GM12878 (cell line): ENCODE data around the gene PHKB. TPM values are rescaled to one million over a fixed set of nuclear protein-coding genes. Genes with fewer than 3 reads are reported as not detected.

ENCODE experiments used
- ATAC-seq: fragments of 200-7000 bp; cut with Tn5 transposase; 3 replicates; pipeline ENCODE4 v1.9.1; 2020; ENCODE audit warnings: mild to moderate bottlenecking, moderate library complexity
- BruUV-seq: library from RNA; stranded (reverse); fragments of 400-500 nt; replicated peaks from 2 replicates; lab custom pipeline; 2021; lab: Mats Ljungman, UMichigan
- CTCF ChIA-PET: fragments of 300-600 bp; sonication (Branson Sonifier 250); formaldehyde crosslinking; extraction: SDS; loops from one replicate; lab custom pipeline; 2021; ENCODE audit warnings: inconsistent platforms; lab: Yijun Ruan, JAX
- POLR2A ChIA-PET: fragments of 350-600 bp; formaldehyde crosslinking; extraction: SDS; loops from one replicate; lab custom pipeline; 2021; ENCODE audit warnings: inconsistent platforms; lab: Charles Lee
- RAD21 ChIA-PET: fragments of 300-600 bp; sonication (Branson Sonifier 250); formaldehyde crosslinking; loops from one replicate; lab custom pipeline; 2023; ENCODE audit warnings: antibody characterized with exemption; ENCODE audit not compliant: unreplicated experiment; lab: Charles Lee
- SMC1A ChIA-PET: fragments of 300-600 bp; sonication (Branson Sonifier 250); formaldehyde crosslinking; loops from one replicate; lab custom pipeline; 2023; ENCODE audit not compliant: unreplicated experiment, uncharacterized antibody; lab: Charles Lee
- DNase-seq: peaks from one replicate; pipeline ENCODE4 v3.0.0-alpha.2; 2011; ENCODE audit warnings: low read depth, low spot score
- FAIRE-seq: peaks from 3 replicates; lab custom pipeline; 2011; peaks lifted over from hg19 to GRCh38; lab: Jason Lieb, UNC
- H2AFZ ChIP-seq: 2 replicates; pipeline ENCODE4 v1.6.0; 2011; ENCODE audit warnings: low read depth, low read length, control low read depth; ENCODE audit not compliant: control insufficient read depth
- H3K27ac ChIP-seq: 2 replicates; pipeline ENCODE4 v1.5.1; 2011; ENCODE audit warnings: control low read depth; ENCODE audit not compliant: control insufficient read depth, insufficient read depth
- H3K27me3 ChIP-seq, 2 experiments: replicated peaks in 1 of 2; 2 replicates each; pipeline versions ENCODE4 v1.6.0 to v1.6.1; 2011; ENCODE audit warnings: low read length in 1 of 2; ENCODE audit not compliant: control insufficient read depth in 2 of 2, insufficient read depth in 2 of 2
- H3K36me3 ChIP-seq, 2 experiments: 2 replicates each; pipeline ENCODE4 v1.5.1; 2011; ENCODE audit warnings: low read length in 1 of 2; ENCODE audit not compliant: control insufficient read depth in 2 of 2, insufficient read depth in 2 of 2
- H3K4me1 ChIP-seq: 2 replicates; pipeline ENCODE4 v1.6.1; 2011; ENCODE audit warnings: mild to moderate bottlenecking, low read length, moderate library complexity, mixed read lengths; ENCODE audit not compliant: control insufficient read depth, insufficient read depth
- H3K4me2 ChIP-seq: 2 replicates; pipeline ENCODE4 v1.6.0; 2011; ENCODE audit warnings: control low read depth; ENCODE audit not compliant: control insufficient read depth, insufficient read depth
- H3K4me3 ChIP-seq: fragments of 200-600 bp; sonication (generic); 2 replicates; pipeline ENCODE4 v1.5.1; 2016
- H3K79me2 ChIP-seq: 2 replicates; pipeline ENCODE4 v1.6.0; 2011; ENCODE audit warnings: low read length; ENCODE audit not compliant: control insufficient read depth, insufficient read depth
- H3K9ac ChIP-seq: 2 replicates; pipeline ENCODE4 v1.8.0; 2011; ENCODE audit warnings: low read length, control low read depth, mixed read lengths; ENCODE audit not compliant: control insufficient read depth, insufficient read depth
- H3K9me3 ChIP-seq: replicated peaks from 3 replicates; pipeline ENCODE4 v1.5.1; 2011; ENCODE audit warnings: mild to moderate bottlenecking, low read length; ENCODE audit not compliant: control insufficient read depth, insufficient read depth
- H4K20me1 ChIP-seq: 2 replicates; pipeline ENCODE4 v1.6.0; 2011; ENCODE audit not compliant: control insufficient read depth, insufficient read depth
- CBX3 ChIP-seq: fragments of 200-600 bp; sonication (generic); IDR thresholded peaks from 2 replicates; pipeline ENCODE4 v1.6.1; 2016; ENCODE audit warnings: low read depth, borderline replicate concordance
- MYC ChIP-seq: IDR thresholded peaks from 2 replicates; pipeline ENCODE4 v1.6.1; 2011; ENCODE audit warnings: mild to moderate bottlenecking, low read length, moderate library complexity, inconsistent platforms; ENCODE audit not compliant: insufficient read depth, insufficient replicate concordance, insufficient read length, severe bottlenecking
- NFXL1 ChIP-seq: fragments of 450-650 bp; IDR thresholded peaks from 2 replicates; pipeline ENCODE4 v1.6.1; 2017; ENCODE audit warnings: antibody characterized with exemption, mild to moderate bottlenecking, borderline replicate concordance
- POLR2A ChIP-seq: IDR thresholded peaks from 2 replicates; pipeline ENCODE4 v1.6.1; 2011; ENCODE audit warnings: low read depth, mild to moderate bottlenecking, low read length
- SMAD5 ChIP-seq: IDR thresholded peaks from 2 replicates; pipeline ENCODE4 v1.6.1; 2016; ENCODE audit warnings: antibody characterized with exemption, low read depth
- YY1 ChIP-seq: IDR thresholded peaks from 2 replicates; pipeline ENCODE4 v1.6.1; 2011; ENCODE audit warnings: low read depth, mild to moderate bottlenecking, low read length
- ZNF217 ChIP-seq: fragments of 450-650 bp; IDR thresholded peaks from 2 replicates; pipeline ENCODE4 v1.6.1; 2017; ENCODE audit warnings: antibody characterized with exemption, mild to moderate bottlenecking
- ZNF687 ChIP-seq: fragments of 450-650 bp; IDR thresholded peaks from 2 replicates; pipeline ENCODE4 v1.6.1; 2017; ENCODE audit warnings: mild to moderate bottlenecking, moderate library complexity
- in situ Hi-C: fragments of 300-500 bp; cut with MboI; formaldehyde crosslinking; loops from 9 replicates; pipeline ENCODE4 v1.14.3; 2018; ENCODE audit warnings: mixed read lengths
- intact Hi-C: fragments of 100-400 bp; cut with micrococcal nuclease; formaldehyde crosslinking; loops from one replicate; pipeline ENCODE4 v1.14.2; 2022; ENCODE audit not compliant: unreplicated experiment
- polyA plus RNA-seq, 11 experiments: library from polyadenylated mRNA; depleted of rRNA in 4 of 11; unstranded in 6 of 11; stranded (reverse) in 5 of 11; fragments of >200 nt; fragmentation: Nextera tagmentation in 4 of 11; fragmentation: Illumina TruSeq in 1 of 11; extraction: Ambion mirVana in 4 of 11; extraction: Trizol in 1 of 11; gene quantifications; 1 replicate in 1 of 11; 2 replicates in 10 of 11; pipeline versions ENCODE4 v1.2.1 to v1.2.3, GENCODE V29; 2011 to 2016; ENCODE audit warnings: inconsistent platforms in 2 of 11, missing spikeins in 2 of 11, low read depth in 1 of 11
- total RNA-seq, 4 experiments: library from RNA; depleted of rRNA in 3 of 4; stranded (reverse); fragments of >200 nt in 3 of 4; fragmentation: Illumina TruSeq in 1 of 4; extraction: Trizol in 1 of 4; gene quantifications; 2 replicates each; pipeline versions ENCODE4 v1.2.1 to v1.2.3, GENCODE V29; 2013 to 2021
- TF ChIP-seq, protein P1 (sequence below): IDR thresholded peaks from 2 replicates; pipeline ENCODE4 v1.6.1; 2011; ENCODE audit warnings: borderline replicate concordance, low read depth, mild to moderate bottlenecking, moderate library complexity, mixed read lengths, low read length; ENCODE audit not compliant: insufficient read depth; ENCODE audit errors: extremely low read length
- TF ChIP-seq, protein P2 (sequence below): fragments of 450-650 bp; IDR thresholded peaks from 2 replicates; pipeline ENCODE4 v1.6.1; 2017; ENCODE audit warnings: low read depth, mild to moderate bottlenecking, moderate library complexity

The PHKB gene
- total and polyA plus RNA-seq, 10 of the 15 experiments (the other 5 are each of a cell fraction or from before 2014, with no cell fraction given): 14.2 to 65.6 (median 37.0) TPM

DNA sequence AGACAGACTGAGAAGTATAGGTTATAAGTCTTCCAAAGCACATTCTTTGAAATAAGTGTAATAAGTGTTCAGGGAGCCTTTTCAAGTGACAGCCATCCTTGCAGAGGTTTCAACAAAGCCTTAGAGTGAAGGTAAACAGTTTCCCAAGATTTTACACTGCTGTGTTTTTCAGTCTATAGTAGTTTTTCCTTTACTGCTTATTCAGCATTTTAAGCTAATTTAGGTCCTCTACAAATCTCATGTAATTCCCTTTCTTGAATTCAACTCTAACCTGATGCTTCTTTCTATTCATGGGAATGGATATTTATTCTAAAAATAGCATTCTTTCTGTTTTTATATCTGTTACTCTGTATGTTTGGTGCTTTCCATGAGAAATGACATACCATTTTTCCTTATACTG lies 211.3 kb downstream of the PHKB start:
- ATAC-seq (no peak), DNase-seq (no peak), FAIRE-seq (no peak)
- RAD21 ChIA-PET: no interaction called here
- no peak overlapping the region for H3K9ac ChIP-seq
- no peak overlapping the region for H3K27ac ChIP-seq
- H3K4me3 ChIP-seq: no peak overlapping the region
- H3K4me1 ChIP-seq: no peaks in the 10 kb centered on the region
- BruUV-seq: no TSS peak
- POLR2A ChIA-PET: no interaction called here
- in situ Hi-C loops: no loop called here
- no peaks in the 10 kb centered on the region; the same call in 2 of the 3 replicates for H3K9me3 ChIP-seq
- no peak overlapping the region for H3K4me2 ChIP-seq
- H4K20me1 ChIP-seq: no peaks in the 10 kb centered on the region
- intact Hi-C loops: no loop called here
- no peak overlapping the region for H2AFZ ChIP-seq
- no peak for TF ChIP-seq YY1
- TF ChIP-seq, protein P1, sequence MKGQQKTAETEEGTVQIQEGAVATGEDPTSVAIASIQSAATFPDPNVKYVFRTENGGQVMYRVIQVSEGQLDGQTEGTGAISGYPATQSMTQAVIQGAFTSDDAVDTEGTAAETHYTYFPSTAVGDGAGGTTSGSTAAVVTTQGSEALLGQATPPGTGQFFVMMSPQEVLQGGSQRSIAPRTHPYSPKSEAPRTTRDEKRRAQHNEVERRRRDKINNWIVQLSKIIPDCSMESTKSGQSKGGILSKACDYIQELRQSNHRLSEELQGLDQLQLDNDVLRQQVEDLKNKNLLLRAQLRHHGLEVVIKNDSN: no peak
- no peak for TF ChIP-seq SMAD5
- TF ChIP-seq, protein P2, sequence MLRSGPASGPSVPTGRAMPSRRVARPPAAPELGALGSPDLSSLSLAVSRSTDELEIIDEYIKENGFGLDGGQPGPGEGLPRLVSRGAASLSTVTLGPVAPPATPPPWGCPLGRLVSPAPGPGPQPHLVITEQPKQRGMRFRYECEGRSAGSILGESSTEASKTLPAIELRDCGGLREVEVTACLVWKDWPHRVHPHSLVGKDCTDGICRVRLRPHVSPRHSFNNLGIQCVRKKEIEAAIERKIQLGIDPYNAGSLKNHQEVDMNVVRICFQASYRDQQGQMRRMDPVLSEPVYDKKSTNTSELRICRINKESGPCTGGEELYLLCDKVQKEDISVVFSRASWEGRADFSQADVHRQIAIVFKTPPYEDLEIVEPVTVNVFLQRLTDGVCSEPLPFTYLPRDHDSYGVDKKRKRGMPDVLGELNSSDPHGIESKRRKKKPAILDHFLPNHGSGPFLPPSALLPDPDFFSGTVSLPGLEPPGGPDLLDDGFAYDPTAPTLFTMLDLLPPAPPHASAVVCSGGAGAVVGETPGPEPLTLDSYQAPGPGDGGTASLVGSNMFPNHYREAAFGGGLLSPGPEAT: no peak
- no peak for TF ChIP-seq ZNF687
- no peak for TF ChIP-seq NFXL1
- no peak for TF ChIP-seq ZNF217
- no peak for TF ChIP-seq POLR2A
- TF ChIP-seq MYC: no peak
- TF ChIP-seq CBX3: no peak
- SMC1A ChIA-PET: interaction anchor here (0.9 kb wide), 1 partner anchor 192 kb away, joined by 4 read pairs; no protein-coding TSS in a partner anchor
- H3K36me3 ChIP-seq: peaks cover 0 to 18% of the 10 kb centered on the region in 2 experiments; a peak in 2 of 4 replicates
- H3K79me2 ChIP-seq: no peaks in the 10 kb centered on the region
- CTCF ChIA-PET: interaction anchor here (1.1 kb wide), 1 partner anchor 38 kb away, joined by 3 read pairs; no protein-coding TSS in a partner anchor
- H3K27me3 ChIP-seq: no peaks in the 10 kb centered on the region
